GM12878 (cell line): ENCODE results near the gene CCDC88C.

Experiments used
- BMI1 ChIP-seq: fragments of 450-650 bp; IDR thresholded peaks from 2 replicates; pipeline ENCODE4 v1.6.1; 2016; ENCODE audit warnings: mild to moderate bottlenecking, moderate library complexity, borderline replicate concordance
- EZH2 ChIP-seq: IDR thresholded peaks from 2 replicates; pipeline ENCODE4 v1.6.1; 2012; ENCODE audit warnings: low read depth, mild to moderate bottlenecking, control low read depth, inconsistent platforms, low read length, borderline replicate concordance; ENCODE audit not compliant: control insufficient read depth
- GABPA ChIP-seq: IDR thresholded peaks from 2 replicates; pipeline ENCODE4 v1.6.1; 2014; ENCODE audit warnings: antibody characterized with exemption, low read depth, mild to moderate bottlenecking, inconsistent platforms
- POLR2A ChIP-seq: IDR thresholded peaks from 2 replicates; pipeline ENCODE4 v1.6.1; 2011; ENCODE audit warnings: low read depth, mild to moderate bottlenecking, low read length
- TF ChIP-seq, protein P1 (sequence below), 3 experiments: IDR thresholded peaks in 2 of 3; conservative IDR thresholded peaks in 1 of 3; 2 replicates each; pipeline ENCODE4 v1.5.1; 2011; ENCODE audit warnings: low read depth in 3 of 3, low read length in 3 of 3, mild to moderate bottlenecking in 3 of 3, control low read depth in 2 of 3, moderate library complexity in 2 of 3, inconsistent platforms in 1 of 3, mixed read lengths in 1 of 3; ENCODE audit not compliant: control insufficient read depth in 2 of 3, insufficient read depth in 1 of 3; ENCODE audit errors: extremely low read depth in 1 of 3
- TF ChIP-seq, protein P2 (sequence below): fragments of 450-650 bp; IDR thresholded peaks from 2 replicates; pipeline ENCODE4 v1.6.1; 2017; ENCODE audit warnings: antibody characterized with exemption, mild to moderate bottlenecking, moderate library complexity

DNA sequence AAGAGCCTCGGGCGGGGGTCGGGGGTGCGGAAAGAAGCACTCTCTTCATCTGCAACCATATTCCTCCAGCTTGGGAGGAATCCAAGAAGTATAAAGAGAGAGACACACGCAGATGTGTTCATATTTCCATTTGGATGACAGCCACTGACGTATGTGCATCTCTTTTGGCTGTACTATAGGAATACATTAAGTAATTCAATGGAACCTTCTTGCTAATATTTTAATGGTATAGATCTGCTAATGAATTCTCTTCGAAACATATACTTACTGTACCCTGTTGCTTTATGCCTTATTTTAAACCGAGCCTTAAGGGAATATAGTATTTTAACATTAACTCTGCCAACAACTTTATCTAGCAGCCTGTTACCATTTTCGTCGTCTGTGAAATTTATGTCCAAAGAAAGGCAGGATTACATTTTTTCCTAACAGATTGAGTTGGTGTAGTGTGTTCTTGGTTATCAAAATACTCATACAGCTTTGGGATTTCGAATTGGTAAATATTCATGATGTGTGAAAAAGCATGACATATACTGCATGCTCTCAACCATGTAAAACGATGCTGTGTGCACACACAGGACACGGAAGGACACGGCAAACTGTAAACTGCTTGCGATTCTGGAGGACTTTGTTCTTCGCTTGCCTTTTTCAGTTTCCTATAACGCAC, 84.5 kb downstream of the CCDC88C start:
- TF ChIP-seq EZH2 (no peak), BMI1 (no peak), POLR2A (no peak), GABPA (no peak)
- TF ChIP-seq, protein P1, sequence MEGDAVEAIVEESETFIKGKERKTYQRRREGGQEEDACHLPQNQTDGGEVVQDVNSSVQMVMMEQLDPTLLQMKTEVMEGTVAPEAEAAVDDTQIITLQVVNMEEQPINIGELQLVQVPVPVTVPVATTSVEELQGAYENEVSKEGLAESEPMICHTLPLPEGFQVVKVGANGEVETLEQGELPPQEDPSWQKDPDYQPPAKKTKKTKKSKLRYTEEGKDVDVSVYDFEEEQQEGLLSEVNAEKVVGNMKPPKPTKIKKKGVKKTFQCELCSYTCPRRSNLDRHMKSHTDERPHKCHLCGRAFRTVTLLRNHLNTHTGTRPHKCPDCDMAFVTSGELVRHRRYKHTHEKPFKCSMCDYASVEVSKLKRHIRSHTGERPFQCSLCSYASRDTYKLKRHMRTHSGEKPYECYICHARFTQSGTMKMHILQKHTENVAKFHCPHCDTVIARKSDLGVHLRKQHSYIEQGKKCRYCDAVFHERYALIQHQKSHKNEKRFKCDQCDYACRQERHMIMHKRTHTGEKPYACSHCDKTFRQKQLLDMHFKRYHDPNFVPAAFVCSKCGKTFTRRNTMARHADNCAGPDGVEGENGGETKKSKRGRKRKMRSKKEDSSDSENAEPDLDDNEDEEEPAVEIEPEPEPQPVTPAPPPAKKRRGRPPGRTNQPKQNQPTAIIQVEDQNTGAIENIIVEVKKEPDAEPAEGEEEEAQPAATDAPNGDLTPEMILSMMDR (IDR thresholded peaks at IDR 0.05 in 2 of 3, conservative IDR thresholded peaks at IDR 0.05 in 1 of 3; ENCODE audit: control insufficient read depth in 2 of 3, extremely low read depth in 1 of 3, insufficient read depth in 1 of 3, low read depth in 3 of 3, low read length in 3 of 3): no peak
- TF ChIP-seq, protein P2, sequence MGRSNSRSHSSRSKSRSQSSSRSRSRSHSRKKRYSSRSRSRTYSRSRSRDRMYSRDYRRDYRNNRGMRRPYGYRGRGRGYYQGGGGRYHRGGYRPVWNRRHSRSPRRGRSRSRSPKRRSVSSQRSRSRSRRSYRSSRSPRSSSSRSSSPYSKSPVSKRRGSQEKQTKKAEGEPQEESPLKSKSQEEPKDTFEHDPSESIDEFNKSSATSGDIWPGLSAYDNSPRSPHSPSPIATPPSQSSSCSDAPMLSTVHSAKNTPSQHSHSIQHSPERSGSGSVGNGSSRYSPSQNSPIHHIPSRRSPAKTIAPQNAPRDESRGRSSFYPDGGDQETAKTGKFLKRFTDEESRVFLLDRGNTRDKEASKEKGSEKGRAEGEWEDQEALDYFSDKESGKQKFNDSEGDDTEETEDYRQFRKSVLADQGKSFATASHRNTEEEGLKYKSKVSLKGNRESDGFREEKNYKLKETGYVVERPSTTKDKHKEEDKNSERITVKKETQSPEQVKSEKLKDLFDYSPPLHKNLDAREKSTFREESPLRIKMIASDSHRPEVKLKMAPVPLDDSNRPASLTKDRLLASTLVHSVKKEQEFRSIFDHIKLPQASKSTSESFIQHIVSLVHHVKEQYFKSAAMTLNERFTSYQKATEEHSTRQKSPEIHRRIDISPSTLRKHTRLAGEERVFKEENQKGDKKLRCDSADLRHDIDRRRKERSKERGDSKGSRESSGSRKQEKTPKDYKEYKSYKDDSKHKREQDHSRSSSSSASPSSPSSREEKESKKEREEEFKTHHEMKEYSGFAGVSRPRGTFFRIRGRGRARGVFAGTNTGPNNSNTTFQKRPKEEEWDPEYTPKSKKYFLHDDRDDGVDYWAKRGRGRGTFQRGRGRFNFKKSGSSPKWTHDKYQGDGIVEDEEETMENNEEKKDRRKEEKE: no peak
